ENCODE measurements around the gene MIER2. TPM values are rescaled to one million over a fixed set of nuclear protein-coding genes. Genes with fewer than 3 reads are reported as not detected.
"Not testable (repeated sequence)": the region's sequence is repeated elsewhere in the genome, so short reads cannot be mapped to it uniquely, and the experiment has no call there.

The MIER2 gene
- total RNA-seq, 2 experiments from 2014 or later = 18.3 to 21.2 TPM

- ChIA-PET CTCF (interaction anchor here (1.4 kb wide), 1 partner anchor 26 kb away, joined by 4 read pairs; no protein-coding TSS in a partner anchor), POLR2A (no interaction called here)
These were observed 71.2 kb downstream of the MIER2 start for GRCh38 chr19:273393-273792.

GRCh38 chr19:271856-272255 lies 72.7 kb downstream of the MIER2 start:
- POLR2A ChIA-PET = no interaction called here
- CTCF ChIA-PET = no interaction called here

DNA sequence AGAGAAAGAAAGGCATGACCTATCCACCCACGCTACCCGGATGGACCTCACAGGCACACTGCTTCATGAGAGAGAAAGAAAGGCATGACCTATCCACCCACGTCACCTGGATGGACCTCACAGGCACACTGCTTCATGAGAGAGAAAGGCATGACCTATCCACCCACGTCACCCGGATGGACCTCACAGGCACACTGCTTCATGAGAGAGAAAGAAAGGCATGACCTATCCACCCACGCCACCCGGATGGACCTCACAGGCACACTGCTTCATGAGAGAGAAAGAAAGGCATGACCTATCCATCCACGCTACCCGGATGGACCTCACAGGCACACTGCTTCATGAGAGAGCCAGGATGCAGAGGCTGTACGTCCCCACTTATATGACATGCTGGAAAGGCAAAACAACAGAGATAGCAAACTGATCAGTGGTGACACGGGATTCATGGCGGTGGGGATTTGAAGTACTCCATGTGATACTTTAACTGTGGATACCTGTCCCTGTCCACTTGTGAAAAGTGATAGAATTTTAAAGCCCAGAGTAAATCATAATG lies 73.8 kb downstream of the MIER2 start:
- POLR2A ChIA-PET, CTCF ChIA-PET: not testable (repeated sequence)

DNA sequence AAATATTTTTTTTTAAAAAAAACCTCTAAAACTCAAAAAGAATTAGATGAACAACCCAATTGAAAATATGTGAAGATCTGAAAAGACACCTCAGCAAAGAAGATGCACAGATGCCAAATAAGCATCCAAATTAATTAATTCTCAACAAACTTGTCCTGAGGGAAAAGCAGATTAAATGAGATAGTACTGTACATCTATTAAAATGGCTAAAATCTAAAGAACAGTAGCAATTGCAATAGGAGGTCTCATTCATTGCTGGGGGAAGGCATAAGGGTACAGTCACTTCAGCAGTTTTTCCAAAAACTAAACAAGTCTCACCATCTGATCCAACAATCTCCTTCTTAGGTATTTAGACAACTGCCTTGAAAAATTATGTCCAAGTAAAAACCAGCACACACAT lies 75.4 kb downstream of the MIER2 start:
- CTCF ChIA-PET = no interaction called here
- POLR2A ChIA-PET = no interaction called here

- POLR2A ChIA-PET = no interaction called here
- CTCF ChIA-PET = interaction anchor here (2.1 kb wide), 1 partner anchor 15 kb away, joined by 6 read pairs; no protein-coding TSS in a partner anchor
These were observed 82.5 kb downstream of the MIER2 start for GRCh38 chr19:262125-262524.

DNA sequence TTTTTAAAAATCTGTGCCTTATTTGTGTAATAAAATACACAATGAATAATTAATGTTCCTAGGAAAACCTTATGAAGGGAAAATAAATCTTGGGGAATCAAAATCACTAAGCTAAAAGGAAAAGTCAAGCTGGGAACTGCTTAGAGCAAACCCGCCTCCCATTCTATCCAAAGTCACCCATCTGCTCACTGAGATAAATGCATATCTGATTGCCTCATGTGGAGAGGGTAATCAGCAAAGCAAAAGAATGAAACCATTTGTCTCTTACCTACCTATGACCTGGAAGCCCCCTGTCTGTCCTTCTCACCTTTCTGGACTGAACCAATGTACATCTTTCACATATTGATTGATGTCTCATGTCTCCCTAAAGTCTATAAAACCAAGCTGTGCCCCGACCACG lies 87.8 kb downstream of the MIER2 start:
- POLR2A ChIA-PET = not testable (repeated sequence)
- CTCF ChIA-PET = interaction anchor here (1.0 kb wide), 1 partner anchor 10 kb away, joined by 4 read pairs; no protein-coding TSS in a partner anchor

Other genes with a start within 250 kb of the MIER2 start
- not detected for gene OR4F17, start 237.7 kb downstream of the MIER2 start, total RNA-seq
- gene PLPP2, start 53.4 kb downstream of the MIER2 start, total RNA-seq = not detected
- not detected for gene C2CD4C, start 64.4 kb upstream of the MIER2 start, total RNA-seq
- gene SHC2, start 116.2 kb upstream of the MIER2 start, total RNA-seq = not detected
- gene MADCAM1, start 151.7 kb upstream of the MIER2 start, total RNA-seq = under 1 TPM; 0.17 to 0.23 TPM
- gene TPGS1, start 162.7 kb upstream of the MIER2 start, total RNA-seq = 10 to 100 TPM; 14.1 to 14.9 TPM
- gene CDC34, start 187.0 kb upstream of the MIER2 start, total RNA-seq = 10 to 100 TPM; 58.7 to 60.1 TPM
- 10 to 100 TPM; 45.0 to 46.8 TPM for gene GZMM, start 199.3 kb upstream of the MIER2 start, total RNA-seq
- 100 to 1,000 TPM; 234 to 243 TPM for gene BSG, start 227.8 kb upstream of the MIER2 start, total RNA-seq
- gene HCN2, start 245.1 kb upstream of the MIER2 start, total RNA-seq = under 1 TPM; 0.40 to 0.55 TPM

All from activated CD8-positive, alpha-beta memory T cell treated with anti-CD3 and anti-CD28 coated beads for 36 hours (primary cell).